ENCODE data around the gene C1orf232.

Gene C1orf232

GRCh38 chr1:26158271-26158907 is 10.4 kb downstream of the C1orf232 start:
- no peak overlapping the region for H3K27ac ChIP-seq (ENCODE audit: low read depth, low read length)
- H3K9ac ChIP-seq (ENCODE audit: low read depth in 1 of 2, low read length in 2 of 2), result no peak overlapping the region
- H3K36me3 ChIP-seq (ENCODE audit: control insufficient read depth in 1 of 2, insufficient read depth in 2 of 2, low read length in 2 of 2), result no peaks in the 10 kb centered on the region
- H3K27me3 ChIP-seq (ENCODE audit: control insufficient read depth in 1 of 2, insufficient read depth in 2 of 2, low read length in 2 of 2), result peaks cover 35 to 46% of the 10 kb centered on the region in 2 donors
- H3K4me3 ChIP-seq (ENCODE audit: low read depth in 1 of 2, low read length in 2 of 2), result no peak overlapping the region
- H3K4me1 ChIP-seq (ENCODE audit: control insufficient read depth in 1 of 2, insufficient read depth in 2 of 2, low read length in 2 of 2), result peaks cover 6 to 8% of the 10 kb centered on the region in 2 donors
- H3K9me3 ChIP-seq (ENCODE audit: control insufficient read depth in 1 of 2, low read length in 2 of 2), result no peaks in the 10 kb centered on the region

GRCh38 chr1:26156285-26157038 is 12.3 kb downstream of the C1orf232 start:
- Histone ChIP-seq H3K27ac (ENCODE audit: low read depth, low read length) (no peak overlapping the region), H3K27me3 (ENCODE audit: control insufficient read depth in 1 of 2, insufficient read depth in 2 of 2, low read length in 2 of 2) (peaks cover 27 to 38% of the 10 kb centered on the region in 2 donors), H3K4me1 (ENCODE audit: control insufficient read depth in 1 of 2, insufficient read depth in 2 of 2, low read length in 2 of 2) (peaks cover 5 to 7% of the 10 kb centered on the region in 2 donors), H3K9ac (ENCODE audit: low read depth in 1 of 2, low read length in 2 of 2) (no peak overlapping the region), H3K9me3 (ENCODE audit: control insufficient read depth in 1 of 2, low read length in 2 of 2) (no peaks in the 10 kb centered on the region), H3K36me3 (ENCODE audit: control insufficient read depth in 1 of 2, insufficient read depth in 2 of 2, low read length in 2 of 2) (no peaks in the 10 kb centered on the region), H3K4me3 (ENCODE audit: low read depth in 1 of 2, low read length in 2 of 2) (no peak overlapping the region)

DNA sequence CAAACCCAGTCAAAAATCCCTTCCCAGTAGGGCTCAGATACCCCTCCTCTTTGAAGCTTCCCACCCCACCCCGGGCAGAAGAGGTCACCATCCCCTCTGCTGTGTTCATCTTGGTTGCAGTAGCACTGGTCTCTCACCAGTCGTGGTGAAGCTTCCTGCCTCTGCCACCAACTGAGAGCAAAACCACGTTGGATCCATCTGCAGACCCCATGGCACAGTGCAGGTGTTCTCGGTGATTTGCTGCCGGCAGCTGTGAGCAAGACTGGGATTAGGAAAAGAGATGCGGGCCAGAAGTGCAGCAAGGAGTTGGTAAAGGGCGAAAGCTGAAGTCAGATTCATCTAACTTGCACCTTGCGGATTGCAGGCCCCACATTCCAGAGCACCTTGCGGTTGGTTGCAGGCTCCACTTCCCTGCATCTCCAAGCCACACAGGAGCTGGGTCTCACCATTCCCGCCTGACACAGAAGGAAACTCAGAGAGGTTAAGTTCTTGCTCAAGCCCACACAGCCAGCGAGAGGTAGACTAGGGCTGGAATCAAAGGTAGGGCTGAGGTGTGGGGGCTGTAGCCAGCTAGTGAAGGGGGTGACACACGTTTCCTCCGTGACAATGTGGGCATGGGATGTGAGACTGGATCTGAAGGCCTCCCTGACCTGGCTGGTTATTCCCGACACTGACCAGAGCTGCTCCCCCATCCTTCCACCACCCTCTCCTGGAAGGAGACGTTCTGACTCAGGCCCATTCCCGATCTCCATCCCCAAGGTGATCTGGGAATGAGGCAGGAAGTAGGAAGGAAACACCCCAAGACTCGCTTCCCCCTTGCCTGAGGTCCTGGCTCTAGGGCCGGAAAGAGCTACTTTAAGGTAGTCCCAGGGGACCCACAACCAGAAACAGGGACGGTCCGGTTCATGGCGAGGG is 13.1 kb downstream of the C1orf232 start:
- Histone ChIP-seq H3K9ac (ENCODE audit: low read depth in 1 of 2, low read length in 2 of 2) (no peak overlapping the region), H3K4me3 (ENCODE audit: low read depth in 1 of 2, low read length in 2 of 2) (no peak overlapping the region), H3K36me3 (ENCODE audit: control insufficient read depth in 1 of 2, insufficient read depth in 2 of 2, low read length in 2 of 2) (no peaks in the 10 kb centered on the region)

DNA sequence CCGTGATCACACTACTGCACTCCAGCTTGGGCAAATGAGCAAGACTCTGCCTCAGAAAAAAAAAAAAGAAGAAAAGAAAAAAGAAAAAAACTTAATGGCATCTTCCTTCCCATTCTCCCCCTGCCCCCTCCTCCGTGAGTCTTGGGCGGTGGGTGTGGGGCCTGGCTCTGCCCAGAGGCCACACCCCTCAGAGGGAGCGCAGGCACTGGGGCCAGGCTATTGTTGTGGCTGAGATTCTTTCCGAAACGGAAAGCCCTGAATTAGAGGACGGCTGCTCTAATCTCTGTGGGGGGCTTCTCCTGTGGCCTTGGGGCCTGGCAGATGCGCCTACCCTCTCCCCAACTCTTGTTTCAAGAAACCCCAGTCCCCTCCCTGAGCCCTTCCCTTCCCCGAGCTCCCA is 14.0 kb downstream of the C1orf232 start:
- Histone ChIP-seq H3K9ac (ENCODE audit: low read depth in 1 of 2, low read length in 2 of 2) (no peak overlapping the region), H3K27ac (ENCODE audit: low read depth, low read length) (no peak overlapping the region), H3K4me3 (ENCODE audit: low read depth in 1 of 2, low read length in 2 of 2) (no peak overlapping the region)

More for the DNA sequence above, 13.1 kb downstream of the C1orf232 start:
- Histone ChIP-seq H3K27me3 (ENCODE audit: control insufficient read depth in 1 of 2, insufficient read depth in 2 of 2, low read length in 2 of 2) (peaks cover 24 to 30% of the 10 kb centered on the region in 2 donors), H3K4me1 (ENCODE audit: control insufficient read depth in 1 of 2, insufficient read depth in 2 of 2, low read length in 2 of 2) (no peaks in the 10 kb centered on the region), H3K27ac (ENCODE audit: low read depth, low read length) (no peak overlapping the region), H3K9me3 (ENCODE audit: control insufficient read depth in 1 of 2, low read length in 2 of 2) (no peaks in the 10 kb centered on the region)

GRCh38 chr1:26153966-26154532 is 14.7 kb downstream of the C1orf232 start:
- Histone ChIP-seq H3K27me3 (ENCODE audit: control insufficient read depth in 1 of 2, insufficient read depth in 2 of 2, low read length in 2 of 2) (peaks cover 24 to 25% of the 10 kb centered on the region in 2 donors), H3K9ac (ENCODE audit: low read depth in 1 of 2, low read length in 2 of 2) (no peak overlapping the region), H3K4me1 (ENCODE audit: control insufficient read depth in 1 of 2, insufficient read depth in 2 of 2, low read length in 2 of 2) (no peaks in the 10 kb centered on the region), H3K9me3 (ENCODE audit: control insufficient read depth in 1 of 2, low read length in 2 of 2) (no peaks in the 10 kb centered on the region), H3K36me3 (ENCODE audit: control insufficient read depth in 1 of 2, insufficient read depth in 2 of 2, low read length in 2 of 2) (no peaks in the 10 kb centered on the region), H3K27ac (ENCODE audit: low read depth, low read length) (no peak overlapping the region), H3K4me3 (ENCODE audit: low read depth in 1 of 2, low read length in 2 of 2) (no peak overlapping the region)

More for the DNA sequence above, 14.0 kb downstream of the C1orf232 start:
- Histone ChIP-seq H3K4me1 (ENCODE audit: control insufficient read depth in 1 of 2, insufficient read depth in 2 of 2, low read length in 2 of 2) (no peaks in the 10 kb centered on the region), H3K27me3 (ENCODE audit: control insufficient read depth in 1 of 2, insufficient read depth in 2 of 2, low read length in 2 of 2) (peaks cover 24 to 30% of the 10 kb centered on the region in 2 donors), H3K9me3 (ENCODE audit: control insufficient read depth in 1 of 2, low read length in 2 of 2) (no peaks in the 10 kb centered on the region), H3K36me3 (ENCODE audit: control insufficient read depth in 1 of 2, insufficient read depth in 2 of 2, low read length in 2 of 2) (no peaks in the 10 kb centered on the region)

DNA sequence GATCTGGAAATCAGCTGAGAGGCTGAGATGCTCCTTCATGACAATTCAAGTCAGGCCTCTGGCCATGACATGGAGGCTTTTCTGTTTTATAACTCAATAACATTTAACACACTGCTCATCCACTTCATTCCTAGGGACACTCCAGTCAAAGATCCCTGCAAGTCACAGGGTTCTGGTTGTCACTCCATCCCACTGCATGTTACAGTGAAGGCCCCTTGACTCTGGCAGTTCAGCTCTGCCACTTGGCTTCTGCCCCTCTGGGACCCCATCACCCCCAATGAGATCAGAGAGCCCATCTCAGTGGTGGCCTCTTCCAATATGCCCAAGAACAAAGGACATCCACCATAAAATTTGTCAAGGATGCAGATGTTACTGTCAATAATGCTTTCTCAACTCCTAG is 19.9 kb downstream of the C1orf232 start:
- peaks cover 0 to 3% of the 10 kb centered on the region in 2 donors for H3K4me1 ChIP-seq (ENCODE audit: control insufficient read depth in 1 of 2, insufficient read depth in 2 of 2, low read length in 2 of 2)
- peaks cover 3 to 4% of the 10 kb centered on the region in 2 donors for H3K27me3 ChIP-seq (ENCODE audit: control insufficient read depth in 1 of 2, insufficient read depth in 2 of 2, low read length in 2 of 2)
- no peaks in the 10 kb centered on the region for H3K36me3 ChIP-seq (ENCODE audit: control insufficient read depth in 1 of 2, insufficient read depth in 2 of 2, low read length in 2 of 2)
- no peak overlapping the region for H3K27ac ChIP-seq (ENCODE audit: low read depth, low read length)
- no peak overlapping the region for H3K4me3 ChIP-seq (ENCODE audit: low read depth in 1 of 2, low read length in 2 of 2)
- no peak overlapping the region for H3K9ac ChIP-seq (ENCODE audit: low read depth in 1 of 2, low read length in 2 of 2)
- no peaks in the 10 kb centered on the region for H3K9me3 ChIP-seq (ENCODE audit: control insufficient read depth in 1 of 2, low read length in 2 of 2)

DNA sequence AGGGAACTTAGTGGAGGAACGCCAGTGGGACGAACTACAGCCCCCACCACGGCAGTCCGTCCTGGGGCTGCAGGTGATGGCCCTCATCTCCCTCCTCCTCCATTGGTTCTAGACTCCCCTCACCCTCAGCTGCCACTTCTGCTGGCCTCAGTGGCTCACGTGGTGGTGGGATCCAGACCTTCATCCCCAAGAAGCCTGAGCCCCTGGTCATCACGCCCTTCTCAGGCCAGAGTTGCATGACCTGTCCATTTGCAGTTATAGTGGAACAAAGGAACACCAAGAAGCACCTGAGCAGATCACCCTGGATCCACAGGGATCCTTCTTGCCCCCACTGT is 22.8 kb downstream of the C1orf232 start:
- Histone ChIP-seq H3K4me1 (ENCODE audit: control insufficient read depth in 1 of 2, insufficient read depth in 2 of 2, low read length in 2 of 2) (peaks cover 0 to 3% of the 10 kb centered on the region in 2 donors), H3K4me3 (ENCODE audit: low read depth in 1 of 2, low read length in 2 of 2) (no peak overlapping the region), H3K27ac (ENCODE audit: low read depth, low read length) (no peak overlapping the region), H3K9ac (ENCODE audit: low read depth in 1 of 2, low read length in 2 of 2) (no peak overlapping the region), H3K36me3 (ENCODE audit: control insufficient read depth in 1 of 2, insufficient read depth in 2 of 2, low read length in 2 of 2) (no peaks in the 10 kb centered on the region), H3K27me3 (ENCODE audit: control insufficient read depth in 1 of 2, insufficient read depth in 2 of 2, low read length in 2 of 2) (peaks cover 3 to 4% of the 10 kb centered on the region in 2 donors), H3K9me3 (ENCODE audit: control insufficient read depth in 1 of 2, low read length in 2 of 2) (no peaks in the 10 kb centered on the region)

DNA sequence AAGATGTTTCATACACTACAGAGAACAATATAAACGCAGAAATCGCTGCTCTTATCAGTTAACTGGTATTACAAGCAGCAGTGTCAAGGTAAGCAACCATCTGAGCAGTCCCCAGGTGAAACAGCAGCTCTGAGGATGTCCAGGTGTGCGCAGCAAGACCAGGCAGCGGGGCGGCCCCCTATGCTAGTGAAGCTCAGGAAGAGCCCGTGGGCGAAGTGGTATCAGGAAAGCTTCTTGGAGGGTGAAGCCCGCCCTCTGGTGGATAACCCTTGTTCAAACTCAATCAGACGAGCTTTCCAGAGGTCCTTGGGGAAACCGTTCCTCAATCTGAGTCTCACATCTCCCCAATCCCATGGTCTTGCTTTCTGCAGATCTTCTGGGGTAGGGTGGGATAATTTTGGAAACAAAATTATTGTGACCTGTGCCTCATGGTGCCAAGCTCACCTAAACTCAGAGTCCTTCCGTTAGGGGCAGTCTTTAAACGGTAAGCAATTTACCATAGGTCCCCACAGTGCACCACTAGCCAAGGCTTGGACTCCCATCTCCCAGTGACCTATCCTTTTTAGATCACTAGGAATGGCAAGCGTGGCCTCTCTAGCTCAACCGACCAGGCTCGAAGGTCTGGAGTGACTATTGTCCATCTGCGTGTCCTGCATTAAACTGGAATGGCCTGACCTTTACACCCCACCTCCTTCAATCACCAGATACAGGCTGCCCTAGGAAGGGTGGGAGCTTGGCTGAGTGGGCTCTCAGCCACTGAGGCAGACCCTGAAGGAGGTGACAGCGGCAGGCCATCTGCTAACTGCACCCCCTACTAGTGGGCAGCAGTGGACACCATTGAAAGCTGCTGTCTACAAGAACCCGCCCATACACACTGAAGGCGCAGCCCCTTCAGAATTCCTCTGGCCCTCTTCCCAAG is 23.5 kb downstream of the C1orf232 start:
- H3K4me1 ChIP-seq (ENCODE audit: control insufficient read depth in 1 of 2, insufficient read depth in 2 of 2, low read length in 2 of 2), result peaks cover 0 to 3% of the 10 kb centered on the region in 2 donors
- H3K4me3 ChIP-seq (ENCODE audit: low read depth in 1 of 2, low read length in 2 of 2), result no peak overlapping the region
- H3K27ac ChIP-seq (ENCODE audit: low read depth, low read length), result no peak overlapping the region
- no peaks in the 10 kb centered on the region for H3K36me3 ChIP-seq (ENCODE audit: control insufficient read depth in 1 of 2, insufficient read depth in 2 of 2, low read length in 2 of 2)
- peaks cover 3 to 4% of the 10 kb centered on the region in 2 donors for H3K27me3 ChIP-seq (ENCODE audit: control insufficient read depth in 1 of 2, insufficient read depth in 2 of 2, low read length in 2 of 2)
- peak overlapping the region in 1 of 2 donors; percentile 9 for H3K9ac ChIP-seq (ENCODE audit: low read depth in 1 of 2, low read length in 2 of 2)
- H3K9me3 ChIP-seq (ENCODE audit: control insufficient read depth in 1 of 2, low read length in 2 of 2), result no peaks in the 10 kb centered on the region

GRCh38 chr1:26142159-26142558 is 26.6 kb downstream of the C1orf232 start:
- Histone ChIP-seq H3K9ac (ENCODE audit: low read depth in 1 of 2, low read length in 2 of 2) (no peak overlapping the region), H3K9me3 (ENCODE audit: control insufficient read depth in 1 of 2, low read length in 2 of 2) (no peaks in the 10 kb centered on the region), H3K4me1 (ENCODE audit: control insufficient read depth in 1 of 2, insufficient read depth in 2 of 2, low read length in 2 of 2) (peaks cover 0 to 3% of the 10 kb centered on the region in 2 donors), H3K4me3 (ENCODE audit: low read depth in 1 of 2, low read length in 2 of 2) (no peak overlapping the region), H3K36me3 (ENCODE audit: control insufficient read depth in 1 of 2, insufficient read depth in 2 of 2, low read length in 2 of 2) (no peaks in the 10 kb centered on the region), H3K27me3 (ENCODE audit: control insufficient read depth in 1 of 2, insufficient read depth in 2 of 2, low read length in 2 of 2) (peaks cover 0 to 3% of the 10 kb centered on the region in 2 donors), H3K27ac (ENCODE audit: low read depth, low read length) (no peak overlapping the region)

Data from duodenal mucosa (tissue), 2 donors.